HG03064 (cell line): ENCODE measurements around the gene VASH1.

Experiments used
- ATAC-seq: cut with Tn5 transposase; IDR thresholded peaks from one replicate; pipeline ENCODE4 v1.9.1; 2021; ENCODE audit warnings: low read depth; ENCODE audit not compliant: unreplicated experiment

VASH1 gene

DNA sequence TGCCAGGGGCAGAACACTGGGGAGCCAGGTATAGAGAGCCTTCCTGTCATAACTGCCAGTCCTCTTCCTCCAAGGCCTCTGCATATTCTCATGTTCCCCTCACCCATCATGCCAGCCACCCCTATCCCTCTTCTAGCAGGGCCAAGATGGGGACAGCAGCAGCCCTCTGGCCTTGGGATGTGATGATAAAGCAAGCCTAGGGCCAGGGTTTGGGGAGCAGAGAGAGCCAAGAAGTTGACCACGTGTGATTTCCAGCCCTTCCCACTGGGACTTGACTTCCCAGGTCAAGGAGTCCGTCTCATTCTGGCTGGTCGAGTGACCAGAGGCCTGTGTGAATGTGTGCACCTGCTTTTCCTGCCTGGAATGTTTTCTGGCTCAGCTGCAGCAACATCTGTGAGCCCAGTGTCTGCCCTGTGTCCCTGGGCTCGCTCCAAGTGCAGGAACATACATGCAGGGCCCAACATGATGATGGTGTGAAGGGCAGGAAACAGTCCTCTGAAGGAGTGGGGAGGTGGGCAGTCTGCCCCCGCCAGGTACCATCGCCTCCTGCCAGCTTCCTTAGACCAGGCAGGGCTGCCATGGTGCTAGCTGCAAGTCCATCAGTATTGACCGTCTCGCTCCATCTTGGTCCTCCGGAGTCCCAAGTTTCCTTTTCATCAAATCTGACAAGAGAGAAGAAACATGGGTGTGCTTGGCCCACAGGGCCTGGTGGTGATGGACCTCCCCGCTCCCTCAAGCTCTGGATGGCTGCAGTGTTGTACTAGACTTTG, 21.0 kb downstream of the VASH1 start:
- ATAC-seq = no peak

DNA sequence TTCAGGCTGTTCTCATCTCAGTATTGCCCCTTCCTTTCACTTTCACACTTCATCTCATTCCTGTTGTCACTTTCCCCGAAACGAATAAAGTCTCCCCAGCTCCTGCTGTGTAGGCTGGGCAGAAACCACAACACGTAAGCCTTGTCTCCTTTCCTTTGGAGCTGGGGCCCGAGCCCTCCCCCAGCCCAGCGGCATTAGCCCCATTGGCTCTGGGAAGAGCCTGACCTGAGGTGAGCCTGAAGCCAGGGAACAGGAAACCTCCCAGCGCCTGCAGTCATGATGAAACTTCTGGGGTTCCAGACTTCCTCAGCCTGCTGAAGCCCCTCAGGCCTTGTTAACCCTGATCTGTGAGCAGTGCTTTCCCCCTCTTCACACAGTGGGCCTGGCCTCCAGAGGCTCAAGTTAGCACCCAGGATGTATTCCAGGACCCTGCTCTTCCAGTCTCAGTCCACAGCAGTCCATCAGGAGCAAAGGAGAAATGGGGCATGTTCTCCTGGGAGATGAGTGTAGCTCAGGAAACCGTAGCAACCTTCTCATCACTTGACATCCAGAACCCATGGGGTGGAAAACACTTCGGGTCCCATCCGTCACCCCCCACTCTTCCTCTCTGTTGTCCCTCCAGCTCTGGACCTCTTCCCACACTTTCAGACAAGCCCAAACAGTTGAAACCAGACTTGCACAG, 21.8 kb downstream of the VASH1 start:
- ATAC-seq = no peak

DNA sequence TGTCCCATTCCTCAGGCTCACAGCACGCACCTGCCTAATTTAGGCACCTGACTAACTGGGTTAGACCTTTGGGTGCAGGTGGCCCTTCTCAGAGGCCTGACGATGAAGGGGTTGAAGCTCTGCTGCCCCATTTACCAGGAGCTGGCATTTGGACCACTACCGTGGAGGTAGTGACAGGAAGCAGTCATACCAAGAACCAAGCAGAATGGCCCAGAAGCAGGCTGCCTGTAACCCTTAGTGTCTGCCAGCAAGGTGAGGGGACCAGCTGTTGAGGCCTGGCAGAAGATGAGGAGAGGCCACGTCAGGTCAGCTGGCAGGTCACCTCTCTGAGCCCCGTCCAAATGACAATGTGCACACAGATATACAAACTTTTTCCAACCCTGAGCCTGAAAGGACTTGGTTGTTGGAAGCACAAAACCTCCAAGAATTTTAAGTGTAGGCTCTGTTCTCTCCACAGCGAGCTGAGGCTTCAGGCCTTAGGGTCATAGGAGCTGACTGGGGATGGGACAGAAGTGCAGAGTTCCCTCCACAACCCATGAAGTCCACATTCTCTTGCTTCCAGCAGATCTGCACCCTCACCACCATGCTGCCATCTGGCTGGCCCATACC, 23.1 kb downstream of the VASH1 start:
- ATAC-seq = no peak

DNA sequence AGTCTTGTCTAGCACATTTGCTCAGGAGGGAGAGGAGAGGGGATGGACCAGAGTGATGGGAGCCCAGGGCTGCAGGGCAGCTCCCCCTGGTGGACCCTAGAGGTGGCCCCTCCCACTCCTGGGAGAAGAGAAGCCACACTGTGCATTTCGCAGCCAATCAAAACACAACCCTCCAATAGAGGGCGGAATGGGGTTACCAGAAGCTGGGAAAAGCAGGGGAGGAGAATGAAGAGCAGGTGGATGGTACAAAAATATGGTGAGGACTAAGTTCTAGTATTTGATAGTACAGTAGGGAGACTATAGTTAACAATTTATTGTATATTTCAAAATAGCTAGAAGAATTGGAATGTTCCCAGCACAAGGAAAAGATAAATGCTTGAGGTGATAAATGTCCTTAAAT, 23.6 kb downstream of the VASH1 start:
- ATAC-seq = no peak

DNA sequence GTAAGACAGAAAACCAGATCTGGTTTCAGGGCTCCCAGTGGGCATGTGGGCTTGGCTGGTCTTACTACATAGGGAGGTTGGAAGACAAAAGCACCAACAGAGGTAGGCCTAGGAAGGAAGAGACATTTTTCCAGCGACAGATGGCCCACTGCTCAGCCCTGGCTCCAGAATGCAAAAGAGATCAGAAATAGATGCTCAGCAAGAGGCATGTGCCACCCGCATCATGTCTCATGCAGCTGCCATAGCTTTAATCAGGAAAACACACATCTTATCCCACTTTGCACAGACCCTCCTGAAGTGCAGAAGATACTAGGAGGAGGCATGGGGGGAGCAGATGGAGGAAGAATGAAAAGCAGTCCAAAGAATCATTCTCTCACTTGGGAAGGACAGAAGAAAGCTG, 25.3 kb downstream of the VASH1 start:
- ATAC-seq = no peak

DNA sequence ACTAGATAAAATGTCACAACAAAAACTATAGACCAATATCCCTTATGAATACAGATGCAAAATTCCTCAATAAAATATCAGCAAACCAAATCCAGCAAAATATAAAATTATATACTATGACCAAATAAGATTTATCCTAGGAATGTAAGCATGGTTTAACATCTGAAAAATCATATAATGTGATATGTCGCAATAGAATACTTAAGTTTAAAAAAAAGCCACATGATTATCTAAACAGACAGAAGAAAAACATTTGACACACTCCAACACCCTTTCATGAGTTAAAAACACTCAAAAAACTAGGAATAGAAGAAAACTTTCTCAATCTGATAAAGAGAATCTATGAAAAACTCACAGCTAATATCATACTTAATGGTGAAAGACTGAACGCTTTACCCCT, 31.2 kb downstream of the VASH1 start:
- no peak for ATAC-seq

DNA sequence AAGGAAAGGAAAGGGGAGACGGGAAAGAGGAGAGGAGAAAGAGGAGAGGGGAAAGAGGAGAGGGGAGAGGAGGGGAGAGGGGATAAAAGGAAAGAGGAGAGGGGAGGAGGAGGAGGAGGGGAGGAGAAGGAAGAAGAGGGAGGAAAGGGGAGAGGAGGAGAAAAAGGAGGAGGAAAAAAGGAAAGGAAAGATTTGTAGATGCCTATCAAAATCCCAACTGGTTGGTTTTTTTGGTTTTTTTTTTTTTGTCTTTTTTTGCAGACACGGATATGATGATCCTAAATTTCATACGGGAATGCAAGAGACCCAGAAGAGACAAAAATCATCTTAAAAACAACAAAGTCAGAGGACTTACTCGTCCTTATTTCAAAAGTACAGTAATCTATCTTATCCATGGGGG, 32.1 kb downstream of the VASH1 start:
- ATAC-seq = no peak

DNA sequence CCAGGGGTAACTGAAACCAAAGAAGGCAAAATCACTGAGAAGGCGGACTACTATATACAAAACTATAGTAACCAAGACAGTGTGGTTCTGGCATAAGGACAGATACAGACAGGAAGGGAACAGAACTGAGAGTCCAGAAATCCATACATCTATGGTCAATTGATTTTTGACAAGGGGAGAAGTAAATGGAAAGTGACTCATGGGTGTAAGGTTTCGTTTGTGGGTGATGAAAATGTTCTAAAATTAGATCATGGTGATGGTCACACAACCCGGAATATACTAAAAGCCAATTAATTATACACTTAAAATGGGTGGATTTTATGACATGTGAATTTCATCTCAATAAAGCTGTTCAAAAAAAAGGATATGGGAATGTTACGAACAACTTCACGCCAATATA, 32.7 kb downstream of the VASH1 start:
- ATAC-seq = no peak

DNA sequence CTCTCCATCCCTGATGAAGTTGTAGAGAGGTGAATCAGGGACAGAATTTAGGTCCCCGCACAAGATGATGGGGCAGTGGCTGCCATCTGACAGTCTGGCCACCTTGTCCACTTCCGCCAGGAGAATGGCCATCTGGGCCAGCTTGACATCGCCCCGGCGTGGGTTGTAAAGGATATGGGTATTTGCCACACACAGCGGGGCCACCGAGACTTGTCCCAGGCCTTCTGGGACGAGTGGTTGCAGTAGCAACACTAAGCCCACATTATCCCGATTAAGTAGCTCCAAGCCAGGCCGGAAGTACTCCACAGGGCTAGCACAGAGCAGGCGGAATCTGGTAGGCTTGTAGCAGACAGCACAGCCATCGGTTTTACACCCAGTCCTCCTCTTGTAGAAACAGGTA, 45.2 kb downstream of the VASH1 start:
- no peak for ATAC-seq

DNA sequence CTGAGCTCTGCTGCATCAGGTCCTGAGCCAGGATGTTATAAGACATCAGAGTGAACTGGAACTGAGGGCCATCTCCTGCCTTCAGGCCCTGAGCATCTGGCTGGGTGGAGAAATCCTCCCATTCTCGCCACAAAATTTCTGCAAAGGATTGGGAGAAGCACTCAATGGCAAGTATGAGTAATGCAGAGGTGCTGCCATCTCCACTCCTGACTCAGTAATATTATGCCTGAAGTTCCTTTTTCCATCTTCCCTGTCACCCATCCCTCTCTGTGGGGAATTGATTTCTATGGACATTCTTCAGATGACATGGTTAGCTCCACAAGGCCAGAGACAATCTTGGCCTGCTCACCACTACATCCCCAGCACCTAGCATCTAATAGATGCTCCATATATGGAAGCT, 46.7 kb downstream of the VASH1 start:
- ATAC-seq = no peak

DNA sequence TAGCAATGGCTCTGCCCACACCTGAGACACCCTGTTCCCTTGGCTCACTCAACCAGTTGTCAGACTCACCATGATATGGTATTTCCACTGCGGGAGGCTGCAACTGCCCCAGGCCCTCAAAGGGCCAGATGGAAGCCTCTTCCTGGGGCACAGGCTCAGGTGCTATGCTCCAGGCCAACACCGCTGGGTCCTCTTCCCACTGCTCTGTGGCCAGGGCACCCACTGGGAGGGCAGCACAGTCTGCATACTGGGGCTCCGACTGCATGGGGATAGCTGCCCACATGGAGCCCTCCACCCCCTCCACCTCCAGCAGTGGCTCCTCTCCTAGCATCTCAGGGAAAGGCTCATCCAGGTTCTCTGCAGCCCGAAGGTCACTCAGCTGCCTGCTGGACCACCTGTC, 47.7 kb downstream of the VASH1 start:
- no peak for ATAC-seq

DNA sequence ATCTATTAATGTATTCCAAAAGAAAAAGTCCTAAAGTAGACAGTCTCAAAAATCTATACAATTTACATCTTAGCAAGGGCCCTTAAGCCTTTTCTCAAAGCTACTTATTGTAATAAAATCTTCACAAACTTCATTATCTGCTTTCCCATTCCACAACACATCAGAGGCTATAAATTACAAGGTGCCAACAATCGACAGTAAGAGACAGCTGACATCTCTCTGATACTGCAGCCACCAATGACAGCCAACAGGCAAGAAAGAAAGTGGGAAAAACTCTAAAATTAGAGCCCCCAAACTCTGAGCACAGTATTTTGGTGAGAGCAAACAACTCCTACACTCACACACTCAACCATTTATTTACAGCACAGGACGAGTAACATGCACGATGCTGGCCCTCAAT, 49.3 kb downstream of the VASH1 start:
- no peak for ATAC-seq

DNA sequence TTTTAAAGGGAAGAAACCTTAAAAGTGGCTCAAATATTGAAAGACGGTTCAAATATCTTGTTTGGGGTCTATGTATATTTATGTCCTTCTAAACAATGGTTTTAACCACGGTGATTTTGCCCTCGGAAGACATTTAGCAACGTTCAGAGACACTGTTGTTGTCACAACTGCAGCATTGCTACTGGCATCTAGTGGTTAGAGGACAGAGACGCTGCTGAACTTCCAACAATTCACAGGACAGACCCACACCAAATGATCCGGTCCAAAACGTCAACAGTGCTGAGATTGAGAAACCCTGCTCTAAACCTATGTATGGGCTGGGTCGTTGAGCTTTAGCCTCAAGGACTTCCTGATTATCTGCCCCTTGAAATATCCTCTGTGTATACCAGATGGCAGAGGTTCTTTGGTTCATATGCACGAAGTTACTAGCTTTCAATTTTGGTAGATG, 49.7 kb downstream of the VASH1 start:
- ATAC-seq = no peak

DNA sequence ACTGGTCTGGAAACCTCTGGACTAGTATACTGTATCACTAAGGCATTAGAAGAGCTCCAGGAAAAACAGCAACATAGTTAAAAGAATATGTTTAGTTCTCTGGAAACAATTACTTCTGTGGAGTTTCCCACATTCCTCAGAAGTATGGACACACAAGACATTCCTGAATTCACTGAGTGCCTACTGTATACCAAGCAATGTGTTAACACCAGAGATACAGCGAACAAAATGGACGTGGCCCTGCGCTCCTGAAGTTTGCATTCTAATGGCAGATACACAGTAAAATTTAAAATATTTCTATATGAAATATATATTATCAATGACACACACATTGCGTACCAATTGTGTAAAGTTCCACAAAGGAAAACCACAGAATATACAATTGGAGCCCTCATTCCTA, 50.3 kb downstream of the VASH1 start:
- ATAC-seq = no peak

DNA sequence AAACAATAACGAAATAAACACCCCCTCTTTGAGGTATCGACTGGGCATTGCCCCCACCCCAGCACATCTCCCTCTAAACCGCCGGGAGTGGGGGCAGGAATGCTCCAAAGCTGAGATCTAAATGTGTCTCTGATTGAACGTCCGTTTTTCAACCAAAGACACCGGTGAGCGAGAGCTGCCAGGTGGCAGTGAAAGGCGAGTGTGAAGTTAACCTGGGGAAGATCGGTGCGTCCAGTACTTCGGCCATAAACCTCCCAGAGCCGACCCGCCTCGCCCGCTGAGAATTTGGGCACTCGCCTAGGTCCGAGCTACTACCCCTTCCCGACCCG, 50.8 kb downstream of the VASH1 start:
- ATAC-seq = peak; percentile 22

DNA sequence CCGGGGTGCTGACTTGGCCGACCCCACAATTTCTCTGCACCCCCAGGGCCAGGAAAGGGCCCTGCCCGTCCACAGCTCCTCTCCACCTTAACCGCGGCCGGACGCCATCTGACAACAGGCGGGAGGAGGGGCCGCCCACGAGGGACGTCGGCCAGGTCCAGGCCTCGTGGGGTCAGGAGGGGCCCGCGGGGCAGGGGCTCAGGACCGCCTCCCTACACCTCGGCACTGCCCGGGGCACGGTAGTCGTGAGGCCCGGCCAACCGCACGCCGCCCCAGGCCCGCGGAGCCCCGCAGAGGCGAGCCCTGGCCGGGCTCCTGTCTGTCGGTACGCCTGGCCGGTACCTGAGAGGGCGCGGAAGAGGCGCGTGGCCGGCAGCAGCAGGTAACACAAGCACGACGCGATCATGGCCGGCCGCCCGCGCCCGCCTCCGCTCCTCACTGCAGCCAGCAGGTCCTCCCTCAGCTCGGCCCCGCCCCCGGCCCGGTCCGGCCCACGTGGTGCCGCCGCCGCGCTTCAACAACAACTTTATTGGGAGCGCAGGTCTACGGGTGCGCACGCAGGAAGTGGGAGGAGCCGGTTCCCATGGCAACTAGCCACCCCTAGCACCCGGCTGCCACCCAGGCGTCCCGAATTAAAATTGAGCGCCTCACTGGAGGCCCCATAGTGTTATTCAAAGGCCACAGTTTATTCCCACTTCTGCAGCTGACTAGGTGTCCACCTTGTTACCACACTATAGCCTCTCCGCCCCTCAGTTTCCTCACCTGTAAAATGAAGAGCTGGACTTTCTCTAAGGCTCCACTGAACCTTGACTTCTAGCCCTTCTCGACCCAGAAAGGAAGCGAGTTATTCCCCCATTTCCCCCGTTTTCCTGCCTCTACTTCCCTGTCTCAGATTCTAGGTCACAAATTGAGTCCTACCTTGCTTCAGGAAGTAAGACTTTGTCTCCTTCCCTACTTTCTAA, 51.4 kb downstream of the VASH1 start, which contains the start of gene ANGEL1:
Gene ANGEL1, minus strand, starts transcription at position 461 of the 962 bp plus-strand sequence. Its CDS starts 55 bp downstream, at position 406.
- ATAC-seq = peak; percentile 63

DNA sequence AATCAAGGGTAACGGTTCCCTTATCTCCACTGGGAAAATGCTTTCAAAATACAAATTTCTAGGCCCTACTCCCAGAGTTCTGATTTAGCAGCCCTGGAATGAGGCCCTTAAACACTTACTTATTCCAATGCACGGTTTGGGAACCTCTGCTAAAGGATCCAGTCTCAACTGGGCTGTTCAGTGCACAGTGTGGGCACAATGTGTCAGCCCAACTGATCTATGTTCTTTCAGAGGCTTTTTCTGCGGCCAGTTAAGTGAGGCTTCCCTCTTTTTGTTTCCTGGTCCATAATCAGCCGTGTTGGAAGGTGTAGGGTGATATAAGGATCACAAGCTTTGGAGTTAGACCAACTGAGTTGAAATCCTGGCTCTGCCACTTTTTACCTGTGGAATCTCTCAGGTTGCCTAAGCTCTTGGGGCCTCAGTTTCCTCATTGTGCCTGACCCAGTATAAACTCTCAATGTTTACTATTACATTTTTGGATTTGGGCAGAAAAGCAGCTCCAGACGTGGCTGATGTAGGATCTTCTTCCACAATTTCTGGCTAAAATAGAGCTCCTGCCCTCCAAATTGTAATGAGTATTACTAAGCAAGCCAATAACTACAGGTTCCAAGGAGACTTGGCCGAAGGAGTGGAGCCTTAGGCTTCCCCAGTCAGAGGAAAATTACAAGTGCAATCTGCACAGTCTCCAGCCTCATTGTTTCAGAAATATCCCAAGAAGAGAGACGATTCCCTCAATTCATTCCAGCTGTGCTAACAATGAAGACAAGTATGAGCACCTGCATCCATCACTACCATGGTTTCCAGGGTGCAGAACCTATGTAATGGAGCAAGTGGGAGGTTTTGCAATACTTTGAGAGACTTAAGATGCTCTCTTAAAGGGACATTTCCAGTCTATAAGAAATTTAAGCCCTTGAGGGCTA, 53.7 kb downstream of the VASH1 start:
- ATAC-seq = no peak

DNA sequence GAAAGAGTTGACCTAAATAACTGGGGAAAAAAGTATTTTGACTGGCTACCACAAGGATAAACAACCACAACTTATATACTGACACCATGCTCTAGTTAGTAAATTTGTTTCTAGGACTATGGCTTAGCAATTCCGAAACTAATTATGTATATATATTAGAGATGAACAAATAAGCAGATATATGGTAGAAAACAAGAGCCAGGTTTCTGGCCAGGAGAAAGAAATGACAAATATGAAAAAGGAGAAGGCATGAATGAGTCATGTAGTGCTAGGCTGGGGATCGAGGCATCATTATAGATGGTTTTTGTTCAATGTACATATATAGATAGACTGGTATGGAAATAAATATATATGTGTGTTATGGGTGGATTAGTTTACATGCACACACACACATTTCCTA, 59.4 kb downstream of the VASH1 start:
- ATAC-seq = no peak

DNA sequence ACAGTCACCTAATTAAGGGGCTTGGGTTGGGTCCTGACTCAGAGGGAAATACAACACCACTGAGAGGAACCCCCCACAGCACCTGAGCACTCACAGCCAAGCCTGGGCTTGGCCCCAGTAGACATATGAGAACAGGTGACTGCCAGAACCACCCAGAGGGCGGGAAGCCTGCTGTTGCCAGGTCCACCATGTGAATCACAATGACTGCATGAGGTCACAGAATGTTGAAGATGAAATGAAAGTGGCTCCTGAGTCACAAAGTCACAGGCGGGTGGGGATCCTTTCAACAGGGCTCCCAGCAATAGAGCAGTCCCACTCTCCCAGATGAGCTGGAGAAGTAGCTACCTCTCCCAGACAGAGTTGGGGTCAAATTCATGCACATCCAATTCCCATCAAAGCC, 64.9 kb downstream of the VASH1 start, which contains the start of gene LRRC74A:
Gene LRRC74A, plus strand, starts transcription at position 287 of the 400 bp plus-strand sequence. CDS start 290 bp downstream, outside the sequence.
- no peak for ATAC-seq
